HG02798 (cell line): ENCODE measurements around the gene C1QTNF3.
"Not testable (repeated sequence)": the region's sequence is repeated elsewhere in the genome, so short reads cannot be mapped to it uniquely, and the experiment has no call there.

ENCODE experiments used
- ATAC-seq: cut with Tn5 transposase; IDR thresholded peaks from one replicate; pipeline ENCODE4 v1.9.1; 2021; ENCODE audit warnings: mild to moderate bottlenecking; ENCODE audit not compliant: unreplicated experiment, poor library complexity

C1QTNF3 gene

GRCh38 chr5:34043099-34043876, at the start of gene C1QTNF3:
C1QTNF3 (minus strand) TSS chr5:34043213; CDS start chr5:34043125, 88 bp downstream.
- no peak for ATAC-seq

- not testable (repeated sequence) for ATAC-seq
Observed at GRCh38 chr5:34091039-34091438, 48.0 kb upstream of the C1QTNF3 start.

GRCh38 chr5:34089802-34090201, 46.8 kb upstream of the C1QTNF3 start:
- ATAC-seq: not testable (repeated sequence)

- ATAC-seq: not testable (repeated sequence)
Observed at GRCh38 chr5:34087728-34088127, 44.7 kb upstream of the C1QTNF3 start.

- ATAC-seq: not testable (repeated sequence)
Observed at GRCh38 chr5:34083898-34084297, 40.9 kb upstream of the C1QTNF3 start.

GRCh38 chr5:34079505-34079904, 36.5 kb upstream of the C1QTNF3 start:
- ATAC-seq: not testable (repeated sequence)

- not testable (repeated sequence) for ATAC-seq
Observed at GRCh38 chr5:34077636-34078035, 34.6 kb upstream of the C1QTNF3 start.

- ATAC-seq: not testable (repeated sequence)
Observed at GRCh38 chr5:34076719-34077364, 33.8 kb upstream of the C1QTNF3 start.

- not testable (repeated sequence) for ATAC-seq
Observed at GRCh38 chr5:34074472-34074871, 31.5 kb upstream of the C1QTNF3 start.

- not testable (repeated sequence) for ATAC-seq
Observed at GRCh38 chr5:34074071-34074470, 31.1 kb upstream of the C1QTNF3 start.

- not testable (repeated sequence) for ATAC-seq
Observed at GRCh38 chr5:34070626-34071025, 27.6 kb upstream of the C1QTNF3 start.

GRCh38 chr5:34064656-34065055, 21.6 kb upstream of the C1QTNF3 start:
- ATAC-seq: no peak

GRCh38 chr5:34062419-34062818, 19.4 kb upstream of the C1QTNF3 start:
- no peak for ATAC-seq

- no peak for ATAC-seq
Observed at GRCh38 chr5:34061993-34062392, 19.0 kb upstream of the C1QTNF3 start.

- ATAC-seq: no peak
Observed at GRCh38 chr5:34059977-34060376, 17.0 kb upstream of the C1QTNF3 start.

GRCh38 chr5:34058532-34058931, 15.5 kb upstream of the C1QTNF3 start:
- ATAC-seq: no peak

GRCh38 chr5:34057569-34057968, 14.6 kb upstream of the C1QTNF3 start:
- no peak for ATAC-seq

GRCh38 chr5:34057118-34057517, 14.1 kb upstream of the C1QTNF3 start:
- ATAC-seq: no peak

- ATAC-seq: no peak
Observed at GRCh38 chr5:34055667-34056066, 12.7 kb upstream of the C1QTNF3 start.

- no peak for ATAC-seq
Observed at GRCh38 chr5:34054400-34054729, 11.4 kb upstream of the C1QTNF3 start.

- no peak for ATAC-seq
Observed at GRCh38 chr5:34053571-34054399, 10.8 kb upstream of the C1QTNF3 start.
